Measurements from ENCODE around the gene CZIB.
"Not testable (repeated sequence)": the region's sequence is repeated elsewhere in the genome, so short reads cannot be mapped to it uniquely, and the experiment has no call there.

CZIB gene

DNA sequence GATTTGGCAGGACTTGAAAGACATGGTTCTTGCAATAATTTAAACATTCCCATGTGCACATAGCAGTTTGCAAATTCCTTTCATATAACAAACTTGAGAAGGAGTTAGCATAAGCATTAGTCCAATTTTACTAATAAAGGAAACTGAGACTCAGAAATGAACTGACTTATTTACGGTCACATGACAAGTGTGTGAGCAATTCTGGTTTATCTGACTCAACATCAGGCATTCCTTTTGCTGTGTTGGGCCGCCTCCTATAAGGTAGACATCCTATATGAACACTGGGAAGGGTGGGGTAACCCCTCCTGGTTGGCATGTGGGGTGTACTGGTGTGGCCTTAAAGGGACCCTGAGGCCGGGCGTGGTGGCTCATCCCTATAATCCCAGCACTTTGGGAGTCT, 32.3 kb downstream of the CZIB start:
- no peak for DNase-seq

DNA sequence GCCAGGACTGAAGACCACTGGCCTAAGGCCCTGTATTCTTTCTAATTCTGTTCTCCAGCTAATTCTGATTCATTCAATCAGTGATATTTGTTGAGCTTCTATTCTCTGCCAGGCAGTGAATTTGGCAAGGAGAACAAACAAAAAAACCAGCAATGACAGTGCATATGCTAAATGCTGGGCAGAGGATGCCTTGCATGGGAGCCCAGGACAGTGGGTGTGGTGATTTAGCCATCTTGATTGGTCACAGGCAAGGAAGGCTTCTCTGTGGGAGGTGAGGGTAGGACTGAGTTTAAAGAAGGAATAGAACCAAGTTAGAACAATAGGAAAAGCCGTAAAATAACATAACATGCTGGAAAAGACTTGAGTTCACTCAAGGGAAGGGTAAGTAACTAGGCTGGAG, 33.0 kb downstream of the CZIB start:
- DNase-seq: no peak

DNA sequence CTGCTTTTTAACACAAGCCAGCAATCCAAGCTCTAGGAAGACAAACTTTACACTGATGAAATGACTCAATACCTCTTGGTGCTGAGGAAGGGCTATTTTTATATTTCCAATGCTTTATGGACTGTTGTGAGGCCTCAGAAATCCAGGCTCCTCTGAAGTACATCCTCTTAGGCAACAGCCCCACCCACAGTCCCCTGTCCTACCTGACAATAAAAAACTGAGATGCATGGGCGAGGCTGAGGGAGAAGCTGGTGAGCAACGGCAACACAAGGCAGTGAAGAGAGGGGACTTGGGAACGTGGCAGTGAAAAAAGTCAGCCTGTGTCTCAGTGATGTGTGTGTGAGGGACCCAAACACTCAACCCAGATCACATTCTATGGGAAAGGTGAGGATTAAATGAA, 33.9 kb downstream of the CZIB start:
- DNase-seq: no peak

DNA sequence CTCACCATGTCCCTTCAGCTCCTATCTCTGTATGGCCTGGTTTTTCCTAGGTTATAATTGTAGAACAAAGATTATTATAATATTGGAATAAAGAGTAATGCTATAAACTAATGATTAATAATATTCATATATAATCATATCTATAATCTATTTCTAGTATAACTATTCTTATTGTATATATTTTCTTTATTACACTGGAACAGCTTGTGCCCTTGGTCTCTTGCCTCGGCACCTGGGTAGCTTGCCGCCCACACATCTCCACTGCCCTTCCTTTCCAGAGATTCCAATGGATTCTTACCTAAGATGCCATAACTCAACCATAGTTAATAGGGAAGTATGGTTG, 34.5 kb downstream of the CZIB start:
- DNase-seq: not testable (repeated sequence)

DNA sequence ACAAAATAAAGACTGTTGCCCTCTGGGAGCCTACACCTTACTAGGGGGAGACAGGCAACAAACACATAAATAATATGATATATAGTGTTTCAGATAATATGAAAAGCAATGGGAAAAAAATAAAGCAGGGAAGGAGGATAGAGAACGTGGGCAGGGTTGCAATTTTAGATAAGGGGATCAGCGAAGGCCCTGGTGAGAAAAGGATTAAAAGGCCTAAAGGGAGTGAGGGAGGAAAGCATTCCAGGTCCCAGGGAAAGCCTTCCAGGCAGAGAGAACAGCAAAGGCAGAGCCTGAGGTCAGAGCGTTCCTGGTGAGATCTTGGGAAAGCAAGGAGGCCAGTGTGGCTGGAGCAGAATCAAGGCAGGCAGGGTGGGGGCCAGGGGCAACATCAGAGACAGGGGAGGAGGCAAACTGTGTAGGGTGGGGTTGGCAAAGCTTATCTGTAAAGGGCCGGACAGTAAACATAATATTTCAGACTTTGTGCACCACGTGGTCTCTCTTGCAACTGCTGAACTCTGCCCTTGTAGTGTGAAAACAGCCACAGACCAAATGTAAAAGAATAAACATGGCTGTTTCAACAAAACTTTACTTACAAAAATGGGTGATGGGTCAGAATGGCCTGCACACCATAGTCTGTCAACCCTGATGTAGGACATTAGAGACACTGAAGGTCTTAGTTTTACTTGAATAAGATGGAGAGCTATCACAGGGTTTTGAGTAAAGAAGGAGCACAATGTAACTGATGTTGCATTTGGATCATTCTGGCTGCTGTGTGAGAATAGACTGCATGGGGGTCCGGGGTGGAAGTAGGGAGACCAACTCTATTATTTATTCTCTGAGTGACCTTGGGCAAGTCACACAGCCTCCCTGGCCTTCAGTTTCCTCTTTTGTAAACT, 37.1 kb downstream of the CZIB start:
- no peak for DNase-seq

DNA sequence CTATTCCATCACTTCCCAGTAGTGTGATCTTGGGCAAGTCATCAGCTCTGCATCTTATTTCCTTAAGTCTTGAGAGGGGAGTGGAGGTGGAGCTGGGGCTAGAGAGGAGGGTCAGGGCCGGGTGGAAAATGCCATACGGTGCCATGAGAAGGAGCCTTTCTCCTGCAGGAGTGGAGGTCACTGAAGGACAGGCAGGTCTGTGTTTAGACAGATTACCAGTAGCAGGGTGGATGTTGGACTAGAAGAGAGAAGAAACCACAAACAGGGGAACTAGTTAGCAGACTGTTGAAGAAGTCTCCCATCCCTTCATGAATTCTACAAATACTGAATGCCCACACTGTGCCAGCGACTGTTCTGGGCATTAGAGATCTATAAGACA, 37.7 kb downstream of the CZIB start:
- no peak for DNase-seq

DNA sequence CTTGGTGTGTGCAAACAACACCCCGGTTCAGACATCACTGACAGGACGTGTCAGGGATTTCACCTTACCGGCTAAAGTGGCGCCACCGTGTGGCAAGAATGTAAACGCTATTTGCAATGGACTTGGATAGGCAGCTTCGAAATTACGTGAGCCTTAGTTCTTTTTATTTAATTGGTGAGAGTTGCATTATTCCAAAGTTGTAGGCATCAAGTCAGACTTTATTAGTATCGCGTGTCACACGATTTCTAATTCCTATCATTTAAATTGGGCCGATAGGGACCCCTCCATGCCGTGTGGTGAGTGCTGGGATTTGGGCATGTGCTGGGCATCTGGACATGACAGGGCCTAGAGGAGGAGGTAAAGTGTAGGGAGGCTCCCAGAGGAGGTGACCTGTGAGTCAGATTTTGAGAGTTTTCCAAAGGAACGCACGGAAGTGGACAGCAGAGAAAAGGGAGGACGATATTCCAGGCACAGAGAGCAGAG, 38.3 kb downstream of the CZIB start:
- peak; percentile 80 for DNase-seq

DNA sequence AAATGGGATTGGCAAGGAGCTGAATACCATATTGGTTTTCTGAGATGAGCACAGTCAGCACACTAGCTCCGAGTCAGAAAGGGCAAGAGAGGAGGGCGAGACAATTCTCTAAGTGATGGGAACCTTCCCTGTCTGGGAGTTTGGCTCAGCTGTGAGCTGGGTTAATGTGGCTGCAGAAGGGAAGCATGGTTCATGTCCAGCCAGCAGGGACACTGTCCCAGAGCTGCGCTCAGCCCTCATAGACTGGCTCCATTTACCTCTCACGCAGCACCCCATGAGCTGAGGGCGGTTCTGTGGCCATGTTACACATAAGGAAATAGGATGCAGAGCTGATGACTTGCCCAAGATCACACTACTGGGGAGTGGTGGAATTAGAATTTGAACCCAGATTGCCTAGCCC, 39.5 kb downstream of the CZIB start:
- no peak for DNase-seq

DNA sequence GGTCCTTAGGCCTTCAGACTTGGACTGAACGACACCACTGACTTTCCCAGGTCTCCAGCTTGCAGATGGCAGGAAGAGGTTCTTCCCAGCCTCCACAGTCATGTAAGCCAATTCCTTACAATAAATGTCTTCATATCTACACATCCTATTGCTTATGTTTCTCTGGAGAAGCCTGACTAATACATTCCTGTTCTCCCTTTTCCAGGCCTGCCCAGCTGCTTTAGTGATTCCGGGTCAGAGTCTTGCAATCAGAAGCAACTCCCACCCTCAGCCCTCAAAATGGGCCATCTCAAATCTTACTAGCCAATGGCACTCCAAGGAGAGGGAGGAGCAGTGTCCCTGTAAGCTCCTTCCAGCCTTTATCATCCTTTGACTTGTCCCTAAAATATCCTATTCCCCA, 40.2 kb downstream of the CZIB start:
- DNase-seq: no peak

DNA sequence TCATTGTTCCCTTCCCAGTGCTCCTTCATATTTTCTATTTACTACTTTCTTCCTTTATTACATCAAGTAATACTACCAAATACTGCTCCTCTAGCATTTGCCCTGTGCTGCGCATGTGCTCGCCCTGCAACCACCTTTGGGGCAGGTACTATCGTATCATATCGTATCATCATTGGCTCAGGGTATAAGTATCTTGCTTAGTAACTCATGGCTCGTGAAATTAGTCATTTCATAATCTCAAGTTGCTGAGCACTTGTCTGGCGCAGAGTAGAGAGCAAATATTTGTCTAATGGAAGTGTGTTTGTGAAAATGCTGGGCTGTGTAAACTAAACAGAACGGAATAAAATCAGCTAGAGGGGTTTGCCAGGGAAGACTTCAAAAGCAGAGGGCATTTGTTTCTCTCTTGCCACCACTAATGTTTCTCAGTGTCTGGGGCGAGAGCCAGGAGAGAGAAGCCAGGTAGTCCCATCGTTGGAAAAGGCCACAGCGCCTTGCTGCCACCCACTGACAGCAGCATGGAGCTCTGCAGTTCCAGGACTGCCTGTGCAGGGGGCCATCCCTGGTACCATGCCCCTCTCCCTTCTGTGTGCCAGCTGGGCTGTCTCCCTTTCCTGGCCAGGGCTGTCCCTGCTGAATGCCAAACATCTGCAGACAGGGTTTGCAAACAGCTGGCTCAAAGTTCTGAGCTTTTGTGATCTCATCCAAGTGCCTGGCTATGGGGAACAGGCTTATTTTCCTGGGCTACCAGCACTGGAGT, 43.8 kb downstream of the CZIB start:
- DNase-seq: no peak

DNA sequence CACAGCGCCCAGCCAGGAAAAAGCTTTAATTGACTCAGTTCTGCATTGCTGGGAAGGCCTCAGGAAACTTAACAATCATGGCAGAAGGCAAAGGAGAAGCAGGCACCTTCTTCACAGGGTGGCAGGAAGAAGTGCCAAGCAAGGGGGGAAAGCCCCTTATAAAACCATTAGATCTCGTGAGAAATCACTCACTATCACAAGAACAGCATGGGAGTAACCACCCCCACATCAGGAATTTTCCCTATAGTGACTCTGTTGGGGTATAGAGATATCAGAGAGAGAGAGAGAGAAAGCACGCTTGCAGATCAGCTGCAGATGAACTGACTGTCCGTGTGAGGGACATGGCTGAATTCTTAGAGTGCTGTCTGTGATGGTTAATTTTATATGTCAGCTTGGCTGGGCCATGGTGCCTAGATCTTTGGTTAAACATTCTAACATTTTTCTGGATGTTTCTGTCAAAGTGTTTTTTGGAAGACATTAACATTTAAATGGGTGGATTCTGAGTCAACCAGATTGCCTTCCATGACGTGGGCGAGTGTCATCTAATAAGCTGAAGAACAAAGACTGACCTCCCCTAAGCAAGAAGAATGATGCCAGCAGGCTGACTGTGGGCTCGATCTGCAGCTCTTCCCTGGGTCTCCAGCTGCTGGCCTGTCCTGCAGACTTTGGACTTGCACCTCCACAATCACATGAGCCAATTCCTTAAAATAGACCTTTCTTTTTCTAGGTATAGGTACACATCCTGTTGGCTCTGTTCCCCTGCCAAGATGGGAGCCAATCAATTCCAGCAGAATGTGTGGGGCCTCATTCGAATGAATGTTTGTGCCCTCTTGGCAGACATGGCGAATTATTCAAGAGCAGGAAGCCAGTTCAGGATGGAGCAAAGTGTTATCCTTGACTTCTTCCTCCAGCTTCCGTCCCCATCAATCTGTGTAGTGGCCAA, 45.2 kb downstream of the CZIB start:
- no peak for DNase-seq

DNA sequence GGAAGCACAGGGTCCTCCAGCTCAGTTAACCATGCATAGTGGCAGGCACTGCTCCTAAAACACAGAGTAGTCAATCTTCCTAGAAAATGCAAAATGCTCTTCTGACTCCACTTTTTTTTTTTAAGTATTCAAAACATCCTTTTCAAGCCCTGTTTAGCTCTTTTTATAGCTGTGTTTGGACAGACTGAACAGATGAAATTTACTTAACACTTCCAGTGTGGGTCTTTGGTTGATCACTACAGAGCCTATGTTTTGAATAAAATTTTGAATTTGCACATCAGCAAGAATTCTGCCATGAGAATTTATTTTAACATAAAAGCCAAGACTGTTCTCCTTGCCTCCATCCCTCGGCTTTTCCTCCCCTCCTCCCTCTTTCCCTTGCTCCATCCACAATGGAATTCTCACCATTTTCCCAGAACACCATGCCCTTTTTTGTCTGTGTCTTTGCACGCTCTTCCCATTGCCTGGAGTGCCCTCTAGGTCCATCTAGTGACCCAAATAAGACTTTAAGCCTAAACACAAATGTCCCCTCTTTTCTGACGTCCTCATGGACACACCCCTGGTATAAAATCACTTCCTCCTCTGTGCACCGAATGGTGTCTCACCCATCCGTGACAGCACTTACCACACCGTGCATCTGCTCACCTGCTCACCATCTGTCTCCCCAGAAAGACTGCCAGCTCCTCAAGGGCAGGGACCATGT, 47.9 kb downstream of the CZIB start:
- DNase-seq: no peak

DNA sequence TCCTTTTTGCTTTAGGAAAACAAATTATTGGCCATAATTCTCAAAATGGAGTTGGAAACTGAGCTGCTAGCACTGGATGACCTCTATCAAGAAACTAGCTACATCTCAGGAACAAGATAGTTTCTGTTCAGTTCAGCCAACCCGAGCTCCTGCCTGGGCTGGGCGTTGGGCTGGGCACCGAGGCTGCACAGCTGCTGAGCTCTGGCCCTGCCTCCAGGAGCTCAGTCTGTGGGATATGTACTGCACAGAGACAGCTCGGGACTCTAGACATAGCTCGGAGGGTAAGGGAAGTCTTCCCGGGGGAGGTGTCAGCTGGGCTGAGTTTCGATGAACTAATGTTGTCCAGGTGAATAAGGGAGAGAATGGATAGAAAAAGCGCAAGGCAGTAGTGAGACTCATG, 53.5 kb downstream of the CZIB start:
- DNase-seq: no peak

DNA sequence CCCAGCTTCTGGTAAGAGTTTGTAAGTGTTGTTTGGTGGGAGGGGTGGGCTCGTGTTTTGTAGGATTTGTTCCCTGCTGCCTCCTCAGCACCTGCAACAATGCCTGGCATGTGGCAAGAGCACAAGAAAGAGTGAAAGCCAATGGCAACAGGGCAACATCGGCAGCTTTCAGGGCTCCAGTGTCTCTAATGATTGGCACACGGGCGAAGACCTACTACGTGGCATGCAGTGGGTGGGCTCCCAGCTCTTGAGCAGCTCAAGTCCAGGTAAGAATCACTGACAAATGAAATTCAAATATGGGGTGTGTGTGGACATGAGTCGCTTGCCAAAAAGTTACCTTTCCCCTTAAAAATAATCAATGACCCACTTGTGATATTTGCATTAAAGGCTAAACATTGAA, 54.1 kb downstream of the CZIB start:
- no peak for DNase-seq

DNA sequence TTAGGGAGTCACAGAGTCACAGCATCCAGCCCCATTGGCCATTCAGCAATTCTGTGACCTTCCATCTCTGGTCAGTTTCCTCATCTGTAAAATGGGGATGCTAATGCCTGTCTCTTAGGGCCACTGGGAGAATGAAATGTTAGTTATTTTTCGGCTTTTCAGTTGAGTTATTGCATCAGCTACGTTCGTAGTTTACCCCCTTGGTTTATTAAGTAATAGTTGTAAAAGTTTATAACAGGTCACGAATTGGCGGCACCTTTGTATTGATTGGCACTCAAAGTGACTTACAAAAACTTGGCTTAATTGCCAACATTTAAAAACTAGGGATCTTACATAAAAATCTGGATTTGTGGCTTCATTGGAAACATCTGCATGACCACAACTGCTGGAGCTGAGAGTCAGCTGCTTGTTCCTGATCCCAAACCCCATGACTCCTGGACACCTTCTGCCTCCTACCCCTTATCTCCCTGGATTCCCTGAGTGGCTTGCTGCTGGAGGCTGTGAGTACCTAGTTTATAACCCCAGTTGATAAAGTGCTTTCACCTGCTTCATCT, 54.9 kb downstream of the CZIB start:
- no peak for DNase-seq

Measured in activated T-cell treated with anti-CD3 and anti-CD28 coated beads, Interleukin-2, amount 50 U/mL, for 1 hour (primary cell).